H9 (cell line): ENCODE data around the gene VSTM4. TPM values are rescaled to one million over a fixed set of nuclear protein-coding genes. Genes with fewer than 3 reads are reported as not detected.

ENCODE experiments used
- DNase-seq: peaks from one replicate; pipeline ENCODE4 v3.0.0-alpha.2; 2017
- H2AFZ ChIP-seq: one replicate; pipeline ENCODE4 v1.6.1; 2013; ENCODE audit warnings: mild to moderate bottlenecking, low read length, control low read depth, moderate library complexity
- H2AK5ac ChIP-seq: 2 replicates; pipeline ENCODE4 v1.6.1; 2013; ENCODE audit warnings: low read length, control low read depth, mixed read lengths; ENCODE audit not compliant: insufficient read length
- H2BK120ac ChIP-seq: one replicate; pipeline ENCODE4 v1.6.1; 2013; ENCODE audit warnings: low read depth, mild to moderate bottlenecking, low read length, control low read depth, inconsistent platforms; ENCODE audit not compliant: poor library complexity, severe bottlenecking
- H2BK12ac ChIP-seq: 2 replicates; pipeline ENCODE4 v1.6.1; 2013; ENCODE audit warnings: low read length, control low read depth, mixed read lengths, low read depth; ENCODE audit not compliant: insufficient read length
- H2BK15ac ChIP-seq: 2 replicates; pipeline ENCODE4 v1.6.1; 2013; ENCODE audit warnings: low read depth, low read length, control low read depth
- H2BK20ac ChIP-seq: one replicate; pipeline ENCODE4 v1.6.1; 2013; ENCODE audit warnings: low read depth, mild to moderate bottlenecking, low read length, control low read depth, inconsistent platforms; ENCODE audit not compliant: poor library complexity, severe bottlenecking
- H2BK5ac ChIP-seq: 2 replicates; pipeline ENCODE4 v1.6.1; 2013; ENCODE audit warnings: low read length, control low read depth, mixed read lengths; ENCODE audit not compliant: insufficient read length
- H3K14ac ChIP-seq: 2 replicates; pipeline ENCODE4 v1.6.1; 2013; ENCODE audit warnings: low read length, control low read depth; ENCODE audit not compliant: insufficient read depth
- H3K18ac ChIP-seq: 2 replicates; pipeline ENCODE4 v1.6.1; 2013; ENCODE audit warnings: low read depth, mild to moderate bottlenecking, mixed read lengths, low read length, control low read depth; ENCODE audit not compliant: insufficient read length
- H3K23ac ChIP-seq: 2 replicates; pipeline ENCODE4 v1.6.1; 2013; ENCODE audit warnings: low read length, control low read depth, mixed read lengths, low read depth; ENCODE audit not compliant: insufficient read length
- H3K23me2 ChIP-seq: 2 replicates; pipeline ENCODE4 v1.6.1; 2013; ENCODE audit warnings: low read depth, mild to moderate bottlenecking, mixed read lengths, low read length, control low read depth; ENCODE audit not compliant: insufficient read length, poor library complexity, severe bottlenecking
- H3K27ac ChIP-seq: 2 replicates; pipeline ENCODE4 v1.5.1; 2013; ENCODE audit warnings: low read length, control low read depth, mixed read lengths, low read depth; ENCODE audit not compliant: insufficient read length
- H3K27me3 ChIP-seq: 2 replicates; pipeline ENCODE4 v1.6.1; 2013; ENCODE audit warnings: low read length, control low read depth, inconsistent platforms; ENCODE audit not compliant: insufficient read depth
- H3K4ac ChIP-seq: 2 replicates; pipeline ENCODE4 v1.6.1; 2013; ENCODE audit warnings: low read depth, mild to moderate bottlenecking, control low read depth, inconsistent platforms, low read length, moderate library complexity
- H3K4me1 ChIP-seq: 2 replicates; pipeline ENCODE4 v1.6.1; 2013; ENCODE audit warnings: low read length, control low read depth, inconsistent platforms; ENCODE audit not compliant: insufficient read depth
- H3K4me2 ChIP-seq: 2 replicates; pipeline ENCODE4 v1.6.1; 2013; ENCODE audit warnings: low read length, control low read depth, mixed read lengths; ENCODE audit not compliant: insufficient read length, insufficient read depth
- H3K56ac ChIP-seq: 2 replicates; pipeline ENCODE4 v1.6.1; 2013; ENCODE audit warnings: low read depth, mild to moderate bottlenecking, mixed read lengths, low read length, control low read depth; ENCODE audit not compliant: insufficient read length
- H3K79me1 ChIP-seq: 2 replicates; pipeline ENCODE4 v1.6.1; 2013; ENCODE audit warnings: low read depth, mild to moderate bottlenecking, moderate library complexity, low read length, control low read depth, inconsistent platforms; ENCODE audit not compliant: insufficient read depth, poor library complexity, severe bottlenecking
- H3K79me2 ChIP-seq: 2 replicates; pipeline ENCODE4 v1.6.1; 2013; ENCODE audit warnings: low read length, control low read depth, inconsistent platforms; ENCODE audit not compliant: insufficient read depth
- H3K9ac ChIP-seq: 2 replicates; pipeline ENCODE4 v1.6.1; 2013; ENCODE audit warnings: low read length, control low read depth, mixed read lengths; ENCODE audit not compliant: insufficient read length; ENCODE audit errors: extremely low read depth
- H3K9me3 ChIP-seq: one replicate; pipeline ENCODE4 v1.6.1; 2013; ENCODE audit warnings: low read depth, low read length, inconsistent platforms; ENCODE audit not compliant: control insufficient read depth
- H3T11ph ChIP-seq: one replicate; pipeline ENCODE4 v1.6.1; 2013; ENCODE audit warnings: mild to moderate bottlenecking, low read length, control low read depth, inconsistent platforms
- H4K20me1 ChIP-seq: one replicate; pipeline ENCODE4 v1.6.1; 2013; ENCODE audit not compliant: control insufficient read depth, insufficient read length, insufficient read depth
- H4K5ac ChIP-seq: 2 replicates; pipeline ENCODE4 v1.6.1; 2013; ENCODE audit warnings: low read depth, mild to moderate bottlenecking, mixed read lengths, low read length, control low read depth; ENCODE audit not compliant: insufficient read length
- H4K8ac ChIP-seq: replicated peaks from 2 replicates; pipeline ENCODE4 v1.6.1; 2013; ENCODE audit warnings: low read length, control low read depth, mixed read lengths, low read depth; ENCODE audit not compliant: insufficient read length
- H4K91ac ChIP-seq: 2 replicates; pipeline ENCODE4 v1.6.1; 2013; ENCODE audit warnings: low read depth, mild to moderate bottlenecking, moderate library complexity, mixed read lengths, low read length, control low read depth; ENCODE audit not compliant: insufficient read length
- H3K27ac Mint-ChIP-seq, 3 experiments: 2 replicates in 2 of 3; 3 replicates in 1 of 3; pipeline ENCODE4 v1.8.0; 2020 to 2021; ENCODE audit warnings: mixed read lengths in 3 of 3, mild to moderate bottlenecking in 1 of 3, moderate library complexity in 1 of 3
- H3K27me3 Mint-ChIP-seq: 2 replicates; pipeline ENCODE4 v1.8.0; 2021; ENCODE audit warnings: low read depth, mild to moderate bottlenecking, moderate library complexity, mixed read lengths
- H3K36me3 Mint-ChIP-seq, 3 experiments: 2 replicates in 2 of 3; 3 replicates in 1 of 3; pipeline ENCODE4 v1.8.0; 2020 to 2021; ENCODE audit warnings: low read depth in 3 of 3, mixed read lengths in 3 of 3; ENCODE audit not compliant: insufficient read depth in 1 of 3
- H3K4me1 Mint-ChIP-seq, 2 experiments: 2 replicates each; pipeline ENCODE4 v1.8.0; 2020; ENCODE audit warnings: mixed read lengths in 2 of 2
- H3K4me3 Mint-ChIP-seq, 2 experiments: 2 replicates in 1 of 2; 3 replicates in 1 of 2; pipeline ENCODE4 v1.8.0; 2020 to 2021; ENCODE audit warnings: mild to moderate bottlenecking in 2 of 2, mixed read lengths in 2 of 2, moderate library complexity in 1 of 2
- H3K9me3 Mint-ChIP-seq, 2 experiments: 2 replicates in 1 of 2; 3 replicates in 1 of 2; pipeline ENCODE4 v1.8.0; 2020; ENCODE audit warnings: mild to moderate bottlenecking in 2 of 2, mixed read lengths in 2 of 2, moderate library complexity in 1 of 2
- CTCF ChIP-seq: fragments of 200-600 bp; sonication (generic); conservative IDR thresholded peaks from 3 replicates; pipeline ENCODE4 v1.8.0; 2021; ENCODE audit warnings: antibody characterized with exemption, mild to moderate bottlenecking
- WGBS: extraction: QIAGEN DNeasy Blood & Tissue Kit; methylation state at CpG from one replicate; pipeline ENCODE4 v1.1.7; 2013; ENCODE audit warnings: missing lambda C conversion rate, low lambda C conversion rate, mixed read lengths; ENCODE audit not compliant: insufficient read length; ENCODE audit errors: extremely low coverage; 5-methylcytosine and 5-hydroxymethylcytosine counted together
- total RNA-seq: library from RNA; stranded (reverse); gene quantifications from 2 replicates; pipeline ENCODE4 v1.2.1, GENCODE V29; 2021

Gene VSTM4
- total RNA-seq, 1 experiment from 2014 or later: 0.44 TPM

GRCh38 chr10:48993627-48994026, 121.7 kb downstream of the VSTM4 start:
- no peak overlapping the region for H3K14ac ChIP-seq

More at GRCh38 chr10:48993627-48994026, 121.7 kb downstream of the VSTM4 start:
- H3K27me3 Mint-ChIP-seq: peaks cover 2% of the 10 kb centered on the region; the same call in 1 of the 2 replicates
- Histone ChIP-seq H2BK15ac (no peak overlapping the region), H3K27me3 (no peaks in the 10 kb centered on the region), H3K23ac (no peak overlapping the region), H3K56ac (no peak overlapping the region), H4K8ac (no peak overlapping the region), H4K20me1 (no peaks in the 10 kb centered on the region), H3K27ac (no peak overlapping the region), H4K5ac (no peak overlapping the region), H4K91ac (no peak overlapping the region), H3T11ph (no peak overlapping the region), H2AK5ac (no peak overlapping the region), H3K23me2 (no peaks in the 10 kb centered on the region), H3K9me3 (no peaks in the 10 kb centered on the region), H2BK5ac (no peak overlapping the region), H3K18ac (no peak overlapping the region), H3K4me1 (no peaks in the 10 kb centered on the region), H3K79me1 (no peaks in the 10 kb centered on the region), H2BK12ac (no peak overlapping the region), H3K4ac (no peak overlapping the region), H2AFZ (no peak overlapping the region), H2BK20ac (no peak overlapping the region), H3K9ac (no peak overlapping the region), H3K4me2 (no peak overlapping the region), H2BK120ac (no peak overlapping the region), H3K79me2 (no peaks in the 10 kb centered on the region)
- WGBS: no CpG with 5 or more reads among the region's 5 CpGs
- no peaks in the 10 kb centered on the region for H3K4me1 Mint-ChIP-seq
- no peak for TF ChIP-seq CTCF
- H3K4me3 Mint-ChIP-seq: no peak overlapping the region
- H3K36me3 Mint-ChIP-seq: no peaks in the 10 kb centered on the region
- DNase-seq: no peak
- H3K27ac Mint-ChIP-seq: no peak overlapping the region
- H3K9me3 Mint-ChIP-seq: no peaks in the 10 kb centered on the region
